Stimulated activated CD4-positive, alpha-beta T cell treated with anti-CD3 and anti-CD28 coated beads, Interleukin-12 subunit alpha, Interleukin-12 subunit beta, amount 100 ng/mL, for 4 hours (primary cell): ENCODE results near the gene NEDD4L.

Experiments
- DNase-seq: peaks from one replicate; pipeline ENCODE4 v3.0.0-alpha.2; 2020

NEDD4L gene

GRCh38 chr18:58446391-58447060 is 402.5 kb downstream of the NEDD4L start:
- no peak for DNase-seq

GRCh38 chr18:58447402-58448095 is 403.5 kb downstream of the NEDD4L start:
- DNase-seq = no peak

GRCh38 chr18:58449464-58449863 is 405.4 kb downstream of the NEDD4L start:
- DNase-seq = no peak
